ENCODE results near the gene CNTRL.
A peak's percentile ranks its signal among the peaks of the same experiment; 100 is the strongest.

The CNTRL gene

GRCh38 chr9:121214005-121214404 is 139.2 kb downstream of the CNTRL start:
- H3K27me3 ChIP-seq (ENCODE audit: low read depth), result no peaks in the 10 kb centered on the region
- H3K9me3 ChIP-seq, result no peaks in the 10 kb centered on the region
- no peak overlapping the region for H3K4me3 ChIP-seq
- in situ Hi-C loops (cut with MboI; ENCODE audit: low sequenced_read_pairs), result loop anchor here (5.0 kb wide), 2 partner anchors 68 to 183 kb away; no protein-coding TSS in a partner anchor
- no peak for DNase-seq (ENCODE audit: low spot score in 2 of 2)
- H3K4me1 ChIP-seq, result peaks cover 3% of the 10 kb centered on the region; the same call in 1 of the 2 replicates
- H3K36me3 ChIP-seq (replicated peaks), result no peaks in the 10 kb centered on the region

- Histone ChIP-seq H3K4me3 (no peak overlapping the region), H3K9me3 (no peaks in the 10 kb centered on the region), H3K27me3 (ENCODE audit: low read depth) (no peaks in the 10 kb centered on the region), H3K36me3 (replicated peaks) (no peaks in the 10 kb centered on the region), H3K4me1 (peaks cover 12% of the 10 kb centered on the region)
- DNase-seq (ENCODE audit: low spot score in 2 of 2), result no peak
- in situ Hi-C loops (cut with MboI; ENCODE audit: low sequenced_read_pairs), result no loop called here
Measured at GRCh38 chr9:121216271-121216805, 141.6 kb downstream of the CNTRL start.

DNA sequence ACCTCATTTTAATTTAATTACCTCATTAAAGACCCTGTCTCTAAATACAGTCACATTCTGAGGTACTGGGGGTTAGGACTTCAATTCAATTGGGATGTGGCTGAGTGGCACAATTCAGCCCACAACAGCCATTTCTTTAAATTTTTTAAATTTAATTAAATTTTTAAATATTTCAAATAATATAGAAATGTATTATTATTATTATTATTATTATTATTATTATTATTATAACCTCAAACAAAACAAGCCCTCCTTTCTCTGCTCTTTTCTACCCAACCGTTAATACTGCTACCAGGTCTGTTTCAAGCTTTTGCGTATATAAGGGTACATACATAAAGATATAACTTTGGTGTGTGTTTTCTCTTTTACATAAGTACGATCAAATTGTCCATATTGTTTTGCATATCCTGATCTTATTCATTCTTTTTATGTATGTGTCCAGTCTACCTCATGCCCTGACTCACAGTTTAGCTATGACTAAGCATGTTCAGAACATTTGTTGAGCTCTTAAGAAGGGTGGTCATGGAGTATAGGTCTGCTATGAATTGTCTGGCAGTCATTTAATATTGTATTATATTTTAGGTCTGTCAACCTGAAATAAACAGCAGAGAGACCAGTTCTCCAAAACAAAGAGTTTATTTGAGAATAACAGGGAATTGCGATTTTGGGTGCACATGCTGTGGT is 143.0 kb downstream of the CNTRL start:
- Histone ChIP-seq H3K9me3 (no peaks in the 10 kb centered on the region), H3K4me3 (no peak overlapping the region), H3K36me3 (replicated peaks) (no peaks in the 10 kb centered on the region), H3K27me3 (ENCODE audit: low read depth) (no peaks in the 10 kb centered on the region), H3K4me1 (peaks cover 25% of the 10 kb centered on the region)
- no peak for DNase-seq (ENCODE audit: low spot score in 2 of 2)
- in situ Hi-C loops (cut with MboI; ENCODE audit: low sequenced_read_pairs), result no loop called here

- H3K27me3 ChIP-seq (ENCODE audit: low read depth), result peaks cover 5% of the 10 kb centered on the region
- no peaks in the 10 kb centered on the region for H3K9me3 ChIP-seq
- in situ Hi-C loops (cut with MboI; ENCODE audit: low sequenced_read_pairs), result no loop called here
- H3K4me3 ChIP-seq, result no peak overlapping the region
- H3K36me3 ChIP-seq (replicated peaks), result no peaks in the 10 kb centered on the region
- peaks cover 23% of the 10 kb centered on the region for H3K4me1 ChIP-seq
- no peak for DNase-seq (ENCODE audit: low spot score in 2 of 2)
Measured at GRCh38 chr9:121218357-121219027, 143.7 kb downstream of the CNTRL start.

- no peaks in the 10 kb centered on the region for H3K9me3 ChIP-seq
- no peaks in the 10 kb centered on the region for H3K36me3 ChIP-seq (replicated peaks)
- H3K4me1 ChIP-seq, result peaks cover 23% of the 10 kb centered on the region
- H3K27me3 ChIP-seq (ENCODE audit: low read depth), result peaks cover 11% of the 10 kb centered on the region
- no peak overlapping the region for H3K4me3 ChIP-seq
- DNase-seq (ENCODE audit: low spot score in 2 of 2), result no peak
- in situ Hi-C loops (cut with MboI; ENCODE audit: low sequenced_read_pairs), result no loop called here
Measured at GRCh38 chr9:121219530-121219929, 144.8 kb downstream of the CNTRL start.

GRCh38 chr9:121220996-121221663 is 146.4 kb downstream of the CNTRL start:
- no peaks in the 10 kb centered on the region for H3K36me3 ChIP-seq (replicated peaks)
- peaks cover 35% of the 10 kb centered on the region for H3K4me1 ChIP-seq
- no peak overlapping the region for H3K4me3 ChIP-seq
- DNase-seq (ENCODE audit: low spot score in 2 of 2), result peak; percentile 70 to 91
- in situ Hi-C loops (cut with MboI; ENCODE audit: low sequenced_read_pairs), result no loop called here
- peaks cover 17% of the 10 kb centered on the region for H3K27me3 ChIP-seq (ENCODE audit: low read depth)
- no peaks in the 10 kb centered on the region for H3K9me3 ChIP-seq

- in situ Hi-C loops (cut with MboI; ENCODE audit: low sequenced_read_pairs), result no loop called here
- no peak overlapping the region for H3K4me3 ChIP-seq
Measured at GRCh38 chr9:121221664-121222055, 146.9 kb downstream of the CNTRL start.

GRCh38 chr9:121222524-121223171 is 147.9 kb downstream of the CNTRL start:
- H3K4me1 ChIP-seq, result peaks cover 35% of the 10 kb centered on the region
- H3K4me3 ChIP-seq, result no peak overlapping the region
- H3K27me3 ChIP-seq (ENCODE audit: low read depth), result peaks cover 32% of the 10 kb centered on the region
- no peaks in the 10 kb centered on the region for H3K9me3 ChIP-seq
- in situ Hi-C loops (cut with MboI; ENCODE audit: low sequenced_read_pairs), result no loop called here
- peak; percentile 58 to 77 for DNase-seq (ENCODE audit: low spot score in 2 of 2)
- no peaks in the 10 kb centered on the region for H3K36me3 ChIP-seq (replicated peaks)

More at GRCh38 chr9:121221664-121222055, 146.9 kb downstream of the CNTRL start:
- Histone ChIP-seq H3K27me3 (ENCODE audit: low read depth) (peaks cover 22% of the 10 kb centered on the region), H3K4me1 (peaks cover 35% of the 10 kb centered on the region), H3K36me3 (replicated peaks) (no peaks in the 10 kb centered on the region), H3K9me3 (no peaks in the 10 kb centered on the region)
- DNase-seq (ENCODE audit: low spot score in 2 of 2), result no peak

DNA sequence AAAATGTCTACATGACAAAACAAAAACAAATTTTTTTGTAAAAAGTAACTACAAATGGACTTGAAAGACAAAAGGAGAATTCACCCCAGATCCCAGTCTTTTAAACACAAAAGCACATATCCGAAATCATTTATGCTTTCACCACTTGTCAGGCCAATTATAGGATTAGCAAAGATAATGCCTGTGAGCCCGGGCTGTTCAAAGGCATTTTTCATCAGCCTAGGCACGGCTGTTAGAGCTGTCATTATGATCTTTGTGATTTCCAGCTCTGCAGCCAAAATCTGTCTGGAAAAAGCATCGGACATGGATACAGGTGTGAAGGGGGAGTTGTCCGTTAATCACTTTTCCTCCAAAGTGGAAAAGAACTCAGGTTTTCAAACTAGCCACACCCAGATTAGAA is 150.5 kb downstream of the CNTRL start:
- H3K36me3 ChIP-seq (replicated peaks), result no peaks in the 10 kb centered on the region
- peak; percentile 77 to 96 for DNase-seq (ENCODE audit: low spot score in 2 of 2)
- H3K4me3 ChIP-seq, result no peak overlapping the region
- H3K4me1 ChIP-seq, result peaks cover 35% of the 10 kb centered on the region
- no peaks in the 10 kb centered on the region for H3K9me3 ChIP-seq
- peaks cover 52% of the 10 kb centered on the region for H3K27me3 ChIP-seq (ENCODE audit: low read depth)
- in situ Hi-C loops (cut with MboI; ENCODE audit: low sequenced_read_pairs), result no loop called here

GRCh38 chr9:121226175-121226574 is 151.4 kb downstream of the CNTRL start:
- in situ Hi-C loops (cut with MboI; ENCODE audit: low sequenced_read_pairs), result no loop called here
- H3K9me3 ChIP-seq, result no peaks in the 10 kb centered on the region
- H3K4me1 ChIP-seq, result peaks cover 28% of the 10 kb centered on the region
- DNase-seq (ENCODE audit: low spot score in 2 of 2), result no peak
- H3K36me3 ChIP-seq (replicated peaks), result no peaks in the 10 kb centered on the region
- H3K27me3 ChIP-seq (ENCODE audit: low read depth), result peaks cover 61% of the 10 kb centered on the region
- no peak overlapping the region for H3K4me3 ChIP-seq

Data from HAP-1 (cell line).